Skeletal muscle tissue (tissue), 4 donors: ENCODE results near the gene COL5A1. TPM values are rescaled to one million over a fixed set of nuclear protein-coding genes. Genes with fewer than 3 reads are reported as not detected.

Experiments
- H3K27ac ChIP-seq: one replicate; pipeline ENCODE4 v1.7.0; 2013; ENCODE audit warnings: mild to moderate bottlenecking, low read depth, low read length, inconsistent platforms
- H3K27me3 ChIP-seq, 3 donors: one replicate each; pipeline ENCODE4 v1.7.0; 2013; ENCODE audit warnings: low read length in 3 of 3; ENCODE audit not compliant: control insufficient read depth in 3 of 3, insufficient read depth in 3 of 3
- H3K36me3 ChIP-seq, 3 donors: one replicate each; pipeline ENCODE4 v1.7.0; 2013; ENCODE audit warnings: low read length in 3 of 3; ENCODE audit not compliant: control insufficient read depth in 3 of 3, insufficient read depth in 3 of 3
- H3K4me1 ChIP-seq, 3 donors: one replicate each; pipeline ENCODE4 v1.7.0; 2013; ENCODE audit warnings: low read length in 3 of 3, mild to moderate bottlenecking in 3 of 3; ENCODE audit not compliant: control insufficient read depth in 3 of 3, insufficient read depth in 3 of 3
- H3K4me3 ChIP-seq, 3 donors: one replicate each; pipeline ENCODE4 v1.7.0; 2013; ENCODE audit warnings: low read length in 3 of 3
- H3K9ac ChIP-seq, 3 donors: one replicate each; pipeline ENCODE4 v1.7.0; 2013; ENCODE audit warnings: low read length in 3 of 3, mild to moderate bottlenecking in 3 of 3, moderate library complexity in 2 of 3, low read depth in 1 of 3
- H3K9me3 ChIP-seq, 3 donors: one replicate each; pipeline ENCODE4 v1.7.0; 2013; ENCODE audit warnings: low read length in 3 of 3; ENCODE audit not compliant: control insufficient read depth in 3 of 3
- total RNA-seq: library from RNA; depleted of rRNA; stranded (reverse); fragments of >200 nt; gene quantifications from one replicate; pipeline ENCODE4 v1.2.3, GENCODE V29; 2014
- donor health status: Osteomylitis.

COL5A1 gene
- total RNA-seq, 1 donor from 2014 or later, result 258 TPM

DNA sequence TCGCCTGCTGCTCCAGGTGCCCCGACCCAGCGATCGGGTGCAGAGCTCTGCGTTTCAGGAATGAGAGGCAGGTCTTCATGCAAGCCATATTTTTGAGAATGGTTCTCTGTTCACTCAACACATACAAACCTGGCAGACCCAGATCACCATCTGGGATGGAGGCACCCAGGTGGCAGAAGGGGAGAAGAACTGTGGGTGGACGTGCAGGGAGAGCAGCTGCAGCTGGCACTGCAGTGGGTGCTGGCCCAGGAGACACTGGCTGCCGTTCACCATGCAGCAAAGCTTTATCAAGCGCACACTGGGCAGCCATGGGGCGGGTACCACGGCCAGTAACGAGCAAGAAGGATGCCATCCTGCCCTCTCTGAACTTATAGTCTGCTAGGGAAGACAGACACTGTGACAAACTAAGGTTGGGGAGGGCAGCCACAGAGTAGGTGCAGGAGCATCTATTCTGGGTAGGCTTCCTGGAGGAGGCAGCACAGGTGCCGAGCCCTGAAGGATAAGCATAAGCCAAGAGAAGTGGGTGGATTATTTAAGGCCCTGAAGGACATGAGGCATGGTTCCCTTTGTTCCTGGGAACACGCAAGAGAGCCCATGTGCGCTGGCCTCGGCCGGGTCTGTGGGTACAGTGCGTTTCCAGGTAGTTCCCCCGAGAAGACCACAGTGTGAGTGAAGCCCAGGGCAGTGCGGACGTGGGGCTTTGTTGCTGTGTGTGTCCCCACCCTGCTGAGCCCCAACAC, 192.8 kb downstream of the COL5A1 start:
- H3K27ac ChIP-seq, result no peak overlapping the region
- no peak overlapping the region for H3K4me3 ChIP-seq
- H3K27me3 ChIP-seq, result peaks cover 0 to 8% (median 2%) of the 10 kb centered on the region in 3 donors
- no peaks in the 10 kb centered on the region for H3K4me1 ChIP-seq
- no peaks in the 10 kb centered on the region for H3K9me3 ChIP-seq
- no peak overlapping the region for H3K9ac ChIP-seq
- H3K36me3 ChIP-seq, result peaks cover 0 to 1% (median 0%) of the 10 kb centered on the region in 3 donors

DNA sequence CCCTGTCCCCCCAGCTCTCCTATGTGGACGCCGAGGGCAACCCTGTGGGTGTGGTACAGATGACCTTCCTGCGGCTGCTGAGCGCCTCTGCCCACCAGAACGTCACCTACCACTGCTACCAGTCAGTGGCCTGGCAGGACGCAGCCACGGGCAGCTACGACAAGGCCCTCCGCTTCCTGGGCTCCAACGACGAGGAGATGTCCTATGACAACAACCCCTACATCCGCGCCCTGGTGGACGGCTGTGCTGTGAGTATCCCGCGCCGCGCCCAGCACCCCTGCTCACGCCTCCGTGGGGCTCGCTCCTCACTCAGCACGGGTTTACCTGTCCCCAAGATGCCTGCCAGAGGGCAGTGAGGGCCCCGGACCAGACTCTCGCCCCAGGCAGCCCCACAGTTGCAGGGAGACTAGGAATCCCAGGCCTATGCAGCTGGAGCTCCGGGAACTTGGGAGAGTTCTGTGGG, 193.4 kb downstream of the COL5A1 start:
- H3K27me3 ChIP-seq, result peaks cover 0 to 11% (median 2%) of the 10 kb centered on the region in 3 donors
- H3K27ac ChIP-seq, result no peak overlapping the region
- H3K9ac ChIP-seq, result no peak overlapping the region
- no peaks in the 10 kb centered on the region for H3K9me3 ChIP-seq
- no peak overlapping the region for H3K4me3 ChIP-seq
- no peaks in the 10 kb centered on the region for H3K4me1 ChIP-seq
- H3K36me3 ChIP-seq, result peaks cover 0 to 4% (median 0%) of the 10 kb centered on the region in 3 donors

DNA sequence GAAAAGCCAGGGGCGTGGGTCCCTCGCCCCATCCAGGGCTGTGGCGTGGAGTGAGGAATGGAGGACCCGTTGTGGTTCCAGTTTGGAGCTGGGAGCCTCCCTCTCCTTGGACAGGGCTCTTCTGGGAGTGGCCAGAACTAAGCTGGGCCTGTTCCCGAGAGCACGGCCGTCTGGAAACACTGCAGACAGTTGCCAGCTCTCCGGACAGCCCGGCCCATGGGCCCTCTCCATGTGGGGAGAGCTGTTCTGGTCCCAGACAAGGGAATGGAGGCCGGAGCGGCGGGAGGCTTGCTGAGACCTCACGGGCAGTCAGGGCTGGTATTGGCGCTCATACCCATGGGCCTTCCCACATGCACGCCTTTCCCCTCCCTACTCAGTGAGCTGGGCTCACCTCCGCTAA, 193.8 kb downstream of the COL5A1 start:
- Histone ChIP-seq H3K27me3 (peaks cover 0 to 11% (median 0%) of the 10 kb centered on the region in 3 donors), H3K9ac (no peak overlapping the region), H3K9me3 (no peaks in the 10 kb centered on the region), H3K27ac (no peak overlapping the region), H3K4me1 (no peaks in the 10 kb centered on the region), H3K4me3 (no peak overlapping the region), H3K36me3 (peaks cover 0 to 7% (median 0%) of the 10 kb centered on the region in 3 donors)

- Histone ChIP-seq H3K9me3 (no peaks in the 10 kb centered on the region), H3K36me3 (peaks cover 0 to 7% (median 0%) of the 10 kb centered on the region in 3 donors), H3K27me3 (peaks cover 0 to 11% (median 0%) of the 10 kb centered on the region in 3 donors), H3K4me1 (no peaks in the 10 kb centered on the region), H3K4me3 (no peak overlapping the region), H3K9ac (no peak overlapping the region), H3K27ac (no peak overlapping the region)
Measured at GRCh38 chr9:134835987-134836386, 194.4 kb downstream of the COL5A1 start.

DNA sequence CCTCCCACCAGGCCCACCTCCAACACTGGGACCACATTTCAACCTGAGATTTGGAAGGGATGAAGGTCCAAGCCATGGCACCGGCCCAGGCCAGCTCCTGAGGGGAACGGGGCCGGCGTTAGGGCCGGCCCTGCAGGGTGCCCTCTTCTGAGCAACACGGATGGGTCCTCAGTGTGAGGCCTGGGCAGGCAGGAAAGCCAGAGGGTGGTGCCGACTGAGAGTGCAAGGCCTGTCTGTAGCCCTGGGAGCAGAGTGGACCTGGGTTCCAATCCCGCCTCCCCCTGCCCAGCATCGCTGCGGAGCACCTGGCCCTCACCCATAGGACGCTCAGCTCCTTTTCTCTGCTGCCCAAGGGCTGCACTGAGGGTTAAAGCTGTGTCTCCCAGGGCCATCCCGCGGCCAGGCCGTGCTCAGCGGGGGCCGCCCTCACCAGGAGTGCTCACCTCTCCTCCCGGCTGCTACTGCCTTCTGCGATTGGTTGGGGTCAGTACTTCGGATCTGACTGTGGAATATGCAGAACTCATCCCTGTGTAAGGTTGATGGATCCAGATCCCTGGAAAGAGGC, 194.9 kb downstream of the COL5A1 start:
- Histone ChIP-seq H3K4me1 (no peaks in the 10 kb centered on the region), H3K27ac (no peak overlapping the region), H3K27me3 (peaks cover 0 to 11% (median 0%) of the 10 kb centered on the region in 3 donors), H3K36me3 (peaks cover 0 to 7% (median 0%) of the 10 kb centered on the region in 3 donors), H3K9me3 (no peaks in the 10 kb centered on the region), H3K4me3 (no peak overlapping the region), H3K9ac (no peak overlapping the region)

- Histone ChIP-seq H3K27ac (no peak overlapping the region), H3K4me3 (no peak overlapping the region), H3K27me3 (peaks cover 0 to 11% (median 0%) of the 10 kb centered on the region in 3 donors), H3K9me3 (no peaks in the 10 kb centered on the region), H3K9ac (no peak overlapping the region), H3K36me3 (peaks cover 0 to 7% (median 2%) of the 10 kb centered on the region in 3 donors), H3K4me1 (no peaks in the 10 kb centered on the region)
Measured at GRCh38 chr9:134837529-134837928, 195.9 kb downstream of the COL5A1 start.

- no peak overlapping the region for H3K27ac ChIP-seq
- no peaks in the 10 kb centered on the region for H3K9me3 ChIP-seq
- H3K9ac ChIP-seq, result no peak overlapping the region
- H3K36me3 ChIP-seq, result peaks cover 0 to 7% (median 2%) of the 10 kb centered on the region in 3 donors
- H3K4me3 ChIP-seq, result no peak overlapping the region
- peaks cover 0 to 11% (median 0%) of the 10 kb centered on the region in 3 donors for H3K27me3 ChIP-seq
- no peaks in the 10 kb centered on the region for H3K4me1 ChIP-seq
Measured at GRCh38 chr9:134838651-134839454, 197.2 kb downstream of the COL5A1 start.

GRCh38 chr9:134839455-134840125, 198.0 kb downstream of the COL5A1 start:
- H3K9ac ChIP-seq, result no peak overlapping the region
- peaks cover 0 to 9% (median 2%) of the 10 kb centered on the region in 3 donors for H3K36me3 ChIP-seq
- no peaks in the 10 kb centered on the region for H3K4me1 ChIP-seq
- H3K4me3 ChIP-seq, result no peak overlapping the region
- H3K27ac ChIP-seq, result no peak overlapping the region
- H3K9me3 ChIP-seq, result no peaks in the 10 kb centered on the region
- peaks cover 0 to 11% (median 0%) of the 10 kb centered on the region in 3 donors for H3K27me3 ChIP-seq

GRCh38 chr9:134840511-134840910, 198.9 kb downstream of the COL5A1 start:
- no peak overlapping the region for H3K27ac ChIP-seq
- no peak overlapping the region for H3K4me3 ChIP-seq
- H3K36me3 ChIP-seq, result peaks cover 0 to 9% (median 5%) of the 10 kb centered on the region in 3 donors
- no peaks in the 10 kb centered on the region for H3K4me1 ChIP-seq
- peaks cover 4 to 14% (median 4%) of the 10 kb centered on the region in 3 donors for H3K27me3 ChIP-seq
- H3K9ac ChIP-seq, result no peak overlapping the region
- H3K9me3 ChIP-seq, result no peaks in the 10 kb centered on the region
